ENCODE data around the gene MRFAP1. TPM values are rescaled to one million over a fixed set of nuclear protein-coding genes. Genes with fewer than 3 reads are reported as not detected.

The MRFAP1 gene
- total and polyA plus RNA-seq, 10 of the 15 experiments (the other 5 are each of a cell fraction or from before 2014, with no cell fraction given) = 18.7 to 105 (median 80.8) TPM

- in situ Hi-C loops (cut with MboI) = no loop called here
- TF ChIP-seq MYB (IDR thresholded peaks at IDR 0.05; ENCODE audit: borderline replicate concordance, low read depth, low read length) = no peak
- TF ChIP-seq MLLT1 (IDR thresholded peaks at IDR 0.05) = no peak
- TF ChIP-seq BRCA1 (IDR thresholded peaks at IDR 0.05; ENCODE audit: low read depth, low read length) = no peak
- peak; percentile 45; the same call in 1 of the 2 replicates for TF ChIP-seq TCF3 (IDR thresholded peaks at IDR 0.05; ENCODE audit: borderline replicate concordance, insufficient read depth, low read depth, low read length)
- 0 out of 2 replicates have a peak, but pooled peaks have one; percentile 65 for TF ChIP-seq TCF12 (IDR thresholded peaks at IDR 0.05; ENCODE audit: low read depth, low read length)
- TF ChIP-seq MYC (IDR thresholded peaks at IDR 0.05; ENCODE audit: insufficient read depth, insufficient read length, insufficient replicate concordance, low read length, severe bottlenecking) = no peak
- no peak for TF ChIP-seq ZNF24 (IDR thresholded peaks at IDR 0.05)
- no peak for TF ChIP-seq SUZ12 (IDR thresholded peaks at IDR 0.05; ENCODE audit: unreplicated experiment)
- no peak for TF ChIP-seq EP300 (IDR thresholded peaks at IDR 0.05; ENCODE audit: borderline replicate concordance in 1 of 2, control insufficient read depth in 1 of 2, low read depth in 2 of 2, low read length in 2 of 2)
- no peak for TF ChIP-seq SIN3A (IDR thresholded peaks at IDR 0.05; ENCODE audit: low read depth, low read length)
- TF ChIP-seq RCOR1 (conservative IDR thresholded peaks at IDR 0.05; ENCODE audit: low read depth, low read length) = no peak
- TF ChIP-seq SRF (IDR thresholded peaks at IDR 0.05; ENCODE audit: low read depth in 2 of 2, low read length in 2 of 2) = no peak
- TF ChIP-seq MEF2B (IDR thresholded peaks at IDR 0.05; ENCODE audit: partially characterized antibody, poor library complexity, severe bottlenecking) = peak; percentile 33
- no peak for TF ChIP-seq FOS (IDR thresholded peaks at IDR 0.05; ENCODE audit: borderline replicate concordance, extremely low read depth, insufficient read length)
- no peak for TF ChIP-seq LARP7 (IDR thresholded peaks at IDR 0.05)
- TF ChIP-seq YY1 (IDR thresholded peaks at IDR 0.05; ENCODE audit: low read depth, low read length) = no peak
- TF ChIP-seq NFYA (IDR thresholded peaks at IDR 0.05; ENCODE audit: borderline replicate concordance, low read depth, low read length) = no peak
- TF ChIP-seq MXI1 (IDR thresholded peaks at IDR 0.05; ENCODE audit: low read depth, low read length) = no peak
- no peak for TF ChIP-seq ELK1 (IDR thresholded peaks at IDR 0.05; ENCODE audit: low read depth, low read length)
- no peak for TF ChIP-seq NFIC (IDR thresholded peaks at IDR 0.05; ENCODE audit: low read depth, low read length)
These were observed 49.2 kb upstream of the MRFAP1 start for GRCh38 chr4:6591313-6591712.

More at GRCh38 chr4:6591313-6591712, 49.2 kb upstream of the MRFAP1 start:
- H3K36me3 ChIP-seq (ENCODE audit: control insufficient read depth in 2 of 2, insufficient read depth in 2 of 2, low read length in 1 of 2) = no peaks in the 10 kb centered on the region; a peak in 3 of 4 replicates
- POLR2A ChIA-PET = no interaction called here
- WGBS (ENCODE audit: insufficient coverage, insufficient replicate concordance, low lambda C conversion rate, missing lambda C conversion rate) = 39% methylated on average over 9 of the region's 9 CpGs
- BruUV-seq (replicated peaks) = no TSS peak
- H3K4me1 ChIP-seq (ENCODE audit: control insufficient read depth, insufficient read depth, low read length) = no peaks in the 10 kb centered on the region
- ATAC-seq (peak; percentile 55), DNase-seq (ENCODE audit: low read depth, low spot score) (no peak), FAIRE-seq (no peak)
- H3K9me3 ChIP-seq (replicated peaks; ENCODE audit: control insufficient read depth, insufficient read depth, low read length) = no peaks in the 10 kb centered on the region
- H3K4me3 ChIP-seq = no peak overlapping the region
- CTCF ChIA-PET = interaction anchor here (0.6 kb wide), 1 partner anchor 23 kb away, joined by 3 read pairs; no protein-coding TSS in a partner anchor
- H3K4me2 ChIP-seq (ENCODE audit: control insufficient read depth, insufficient read depth) = no peak overlapping the region
- no peak overlapping the region for H2AFZ ChIP-seq (ENCODE audit: control insufficient read depth, low read depth, low read length)
- no peak overlapping the region for H3K9ac ChIP-seq (ENCODE audit: control insufficient read depth, insufficient read depth, low read length)
- SMC1A ChIA-PET (ENCODE audit: uncharacterized antibody, unreplicated experiment) = no interaction called here
- intact Hi-C loops (cut with micrococcal nuclease; ENCODE audit: unreplicated experiment) = no loop called here
- no peak overlapping the region for H3K27ac ChIP-seq (ENCODE audit: control insufficient read depth, insufficient read depth)
- H3K27me3 ChIP-seq (replicated peaks in 1 of 2; ENCODE audit: control insufficient read depth in 2 of 2, insufficient read depth in 2 of 2, low read length in 1 of 2) = no peaks in the 10 kb centered on the region
- no peaks in the 10 kb centered on the region for H3K79me2 ChIP-seq (ENCODE audit: control insufficient read depth, insufficient read depth, low read length)
- H4K20me1 ChIP-seq (ENCODE audit: control insufficient read depth, insufficient read depth) = no peaks in the 10 kb centered on the region
- RAD21 ChIA-PET (ENCODE audit: unreplicated experiment) = no interaction called here

Data from GM12878 (cell line).